ENCODE data around the gene CFB. TPM values are rescaled to one million over a fixed set of nuclear protein-coding genes. Genes with fewer than 3 reads are reported as not detected.
A peak's percentile ranks its signal among the peaks of the same experiment; 100 is the strongest.

Gene CFB
- total and polyA plus RNA-seq, 9 of the 15 experiments (the other 6 are each of a cell fraction or from before 2014, with no cell fraction given) = 0.08 to 0.91 (median 0.22) TPM; not detected in 4

DNA sequence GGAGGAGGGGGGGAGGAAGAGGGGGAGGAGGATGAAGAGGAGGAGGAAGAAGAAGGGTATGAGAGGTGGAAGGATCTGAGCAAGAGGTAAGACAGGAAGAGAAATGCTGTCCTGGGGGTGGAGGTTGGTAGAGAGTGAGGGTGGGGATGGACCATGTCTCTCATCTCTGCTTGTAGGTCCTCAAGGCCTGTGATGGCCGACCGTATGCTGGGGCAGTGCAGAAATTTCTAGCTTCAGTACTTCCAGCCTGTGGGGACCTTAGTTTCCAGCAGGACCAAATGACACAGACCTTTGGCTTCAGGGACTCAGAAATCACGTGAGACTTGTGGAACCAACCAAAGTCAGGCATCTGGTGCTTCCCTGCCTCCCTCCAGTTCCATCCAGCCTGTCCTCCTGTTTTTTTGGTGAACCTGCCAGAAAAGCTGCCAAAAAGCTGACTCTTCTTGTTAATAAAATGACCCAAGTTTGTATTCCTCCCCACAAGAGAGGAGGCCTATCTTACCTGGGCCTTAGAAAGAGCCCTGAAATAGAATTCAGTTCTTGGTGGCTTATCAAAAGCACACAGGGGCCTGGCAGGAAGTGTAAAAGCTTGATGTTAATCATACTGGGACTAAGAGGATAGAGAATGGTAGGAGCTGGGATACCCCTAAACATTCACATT is 33.5 kb downstream of the CFB start (continued):
- TF ChIP-seq ETS1 (conservative IDR thresholded peaks at IDR 0.05; ENCODE audit: control insufficient read depth, low read depth, low read length) = no peak
- TF ChIP-seq, protein P1, sequence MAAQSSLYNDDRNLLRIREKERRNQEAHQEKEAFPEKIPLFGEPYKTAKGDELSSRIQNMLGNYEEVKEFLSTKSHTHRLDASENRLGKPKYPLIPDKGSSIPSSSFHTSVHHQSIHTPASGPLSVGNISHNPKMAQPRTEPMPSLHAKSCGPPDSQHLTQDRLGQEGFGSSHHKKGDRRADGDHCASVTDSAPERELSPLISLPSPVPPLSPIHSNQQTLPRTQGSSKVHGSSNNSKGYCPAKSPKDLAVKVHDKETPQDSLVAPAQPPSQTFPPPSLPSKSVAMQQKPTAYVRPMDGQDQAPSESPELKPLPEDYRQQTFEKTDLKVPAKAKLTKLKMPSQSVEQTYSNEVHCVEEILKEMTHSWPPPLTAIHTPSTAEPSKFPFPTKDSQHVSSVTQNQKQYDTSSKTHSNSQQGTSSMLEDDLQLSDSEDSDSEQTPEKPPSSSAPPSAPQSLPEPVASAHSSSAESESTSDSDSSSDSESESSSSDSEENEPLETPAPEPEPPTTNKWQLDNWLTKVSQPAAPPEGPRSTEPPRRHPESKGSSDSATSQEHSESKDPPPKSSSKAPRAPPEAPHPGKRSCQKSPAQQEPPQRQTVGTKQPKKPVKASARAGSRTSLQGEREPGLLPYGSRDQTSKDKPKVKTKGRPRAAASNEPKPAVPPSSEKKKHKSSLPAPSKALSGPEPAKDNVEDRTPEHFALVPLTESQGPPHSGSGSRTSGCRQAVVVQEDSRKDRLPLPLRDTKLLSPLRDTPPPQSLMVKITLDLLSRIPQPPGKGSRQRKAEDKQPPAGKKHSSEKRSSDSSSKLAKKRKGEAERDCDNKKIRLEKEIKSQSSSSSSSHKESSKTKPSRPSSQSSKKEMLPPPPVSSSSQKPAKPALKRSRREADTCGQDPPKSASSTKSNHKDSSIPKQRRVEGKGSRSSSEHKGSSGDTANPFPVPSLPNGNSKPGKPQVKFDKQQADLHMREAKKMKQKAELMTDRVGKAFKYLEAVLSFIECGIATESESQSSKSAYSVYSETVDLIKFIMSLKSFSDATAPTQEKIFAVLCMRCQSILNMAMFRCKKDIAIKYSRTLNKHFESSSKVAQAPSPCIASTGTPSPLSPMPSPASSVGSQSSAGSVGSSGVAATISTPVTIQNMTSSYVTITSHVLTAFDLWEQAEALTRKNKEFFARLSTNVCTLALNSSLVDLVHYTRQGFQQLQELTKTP (IDR thresholded peaks at IDR 0.05; ENCODE audit: low read depth in 1 of 2, partially characterized antibody in 2 of 2) = no peak
- no peak for TF ChIP-seq ZNF511 (CRISPR knock-in tag; IDR thresholded peaks at IDR 0.05)
- peak; percentile 37 for TF ChIP-seq NCOR1 (IDR thresholded peaks at IDR 0.05)
- TF ChIP-seq CXXC5 (CRISPR knock-in tag; IDR thresholded peaks at IDR 0.05) = peak; percentile 50
- no peak for TF ChIP-seq LARP7 (IDR thresholded peaks at IDR 0.05)
- TF ChIP-seq NFIC (IDR thresholded peaks at IDR 0.05) = no peak
- TF ChIP-seq, protein P2, sequence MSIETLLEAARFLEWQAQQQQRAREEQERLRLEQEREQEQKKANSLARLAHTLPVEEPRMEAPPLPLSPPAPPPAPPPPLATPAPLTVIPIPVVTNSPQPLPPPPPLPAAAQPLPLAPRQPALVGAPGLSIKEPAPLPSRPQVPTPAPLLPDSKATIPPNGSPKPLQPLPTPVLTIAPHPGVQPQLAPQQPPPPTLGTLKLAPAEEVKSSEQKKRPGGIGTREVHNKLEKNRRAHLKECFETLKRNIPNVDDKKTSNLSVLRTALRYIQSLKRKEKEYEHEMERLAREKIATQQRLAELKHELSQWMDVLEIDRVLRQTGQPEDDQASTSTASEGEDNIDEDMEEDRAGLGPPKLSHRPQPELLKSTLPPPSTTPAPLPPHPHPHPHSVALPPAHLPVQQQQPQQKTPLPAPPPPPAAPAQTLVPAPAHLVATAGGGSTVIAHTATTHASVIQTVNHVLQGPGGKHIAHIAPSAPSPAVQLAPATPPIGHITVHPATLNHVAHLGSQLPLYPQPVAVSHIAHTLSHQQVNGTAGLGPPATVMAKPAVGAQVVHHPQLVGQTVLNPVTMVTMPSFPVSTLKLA (conservative IDR thresholded peaks at IDR 0.05) = no peak
- TF ChIP-seq, protein P3, sequence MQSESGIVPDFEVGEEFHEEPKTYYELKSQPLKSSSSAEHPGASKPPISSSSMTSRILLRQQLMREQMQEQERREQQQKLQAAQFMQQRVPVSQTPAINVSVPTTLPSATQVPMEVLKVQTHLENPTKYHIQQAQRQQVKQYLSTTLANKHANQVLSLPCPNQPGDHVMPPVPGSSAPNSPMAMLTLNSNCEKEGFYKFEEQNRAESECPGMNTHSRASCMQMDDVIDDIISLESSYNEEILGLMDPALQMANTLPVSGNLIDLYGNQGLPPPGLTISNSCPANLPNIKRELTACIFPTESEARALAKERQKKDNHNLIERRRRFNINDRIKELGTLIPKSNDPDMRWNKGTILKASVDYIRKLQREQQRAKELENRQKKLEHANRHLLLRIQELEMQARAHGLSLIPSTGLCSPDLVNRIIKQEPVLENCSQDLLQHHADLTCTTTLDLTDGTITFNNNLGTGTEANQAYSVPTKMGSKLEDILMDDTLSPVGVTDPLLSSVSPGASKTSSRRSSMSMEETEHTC (IDR thresholded peaks at IDR 0.05) = no peak
- peak; percentile 50 for TF ChIP-seq SMAD4 (CRISPR knock-in tag; conservative IDR thresholded peaks at IDR 0.05)
- TF ChIP-seq RFX7 (CRISPR knock-in tag; IDR thresholded peaks at IDR 0.05) = no peak
- no peak for TF ChIP-seq TAF9B (IDR thresholded peaks at IDR 0.05; ENCODE audit: partially characterized antibody)
- TF ChIP-seq KHSRP (IDR thresholded peaks at IDR 0.05) = no peak
- TF ChIP-seq ZKSCAN3 (CRISPR knock-in tag; IDR thresholded peaks at IDR 0.05) = no peak
- no peak for TF ChIP-seq CCNT2 (IDR thresholded peaks at IDR 0.05; ENCODE audit: borderline replicate concordance, extremely low read depth, insufficient read length, low read depth, low read length)
- no peak for TF ChIP-seq HNRNPLL (IDR thresholded peaks at IDR 0.05; ENCODE audit: low read depth, low read length, poor library complexity, severe bottlenecking)
- TF ChIP-seq EP400 (IDR thresholded peaks at IDR 0.05) = no peak; the same call in 1 of the 2 replicates
- no peak for TF ChIP-seq RFX1 (IDR thresholded peaks at IDR 0.05)
